Measurements from ENCODE around the gene PROKR1.

The PROKR1 gene

DNA sequence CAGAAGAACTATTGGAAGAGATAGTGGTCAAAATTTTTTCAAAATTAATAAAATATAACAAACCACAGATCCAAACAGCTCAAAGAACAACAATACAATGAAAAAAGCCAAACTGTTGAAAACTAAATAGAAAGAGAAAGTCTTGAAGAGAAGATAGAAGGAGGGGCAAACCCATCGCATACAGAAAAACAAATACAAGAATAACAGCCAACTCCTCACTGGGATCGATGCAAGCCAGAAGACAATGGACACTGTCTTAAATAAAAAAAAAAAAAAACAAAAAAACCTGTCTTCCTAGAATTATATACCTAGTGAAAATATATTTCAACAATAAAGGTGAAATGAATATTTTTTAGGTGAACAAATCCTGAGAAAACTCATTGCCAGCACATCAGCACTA is 57.2 kb downstream of the PROKR1 start:
- no peak for DNase-seq

DNA sequence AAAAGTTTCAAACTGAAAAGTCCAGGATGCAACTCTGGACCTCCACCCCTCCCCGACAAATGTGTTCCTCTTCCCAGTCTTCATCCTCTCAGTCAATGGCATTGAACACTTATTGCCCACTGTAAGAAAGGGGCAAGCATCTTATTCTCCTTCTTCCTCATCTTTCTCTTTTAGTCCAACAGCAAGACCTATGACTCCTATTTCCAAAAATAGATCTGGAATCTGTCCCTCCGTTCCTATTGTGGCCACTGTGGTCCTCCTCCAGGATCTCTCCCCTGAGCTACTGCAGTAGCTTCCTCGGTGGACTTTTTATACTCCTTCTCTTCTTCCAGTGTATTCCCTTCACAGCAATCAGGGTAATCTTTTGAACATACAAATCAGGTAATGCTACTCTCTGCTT is 63.3 kb downstream of the PROKR1 start:
- no peak for DNase-seq

Measured in T1000 (cell line).